ENCODE measurements around the gene WDR89.
"Not testable (repeated sequence)": the region's sequence is repeated elsewhere in the genome, so short reads cannot be mapped to it uniquely, and the experiment has no call there.

WDR89 gene, protein sequence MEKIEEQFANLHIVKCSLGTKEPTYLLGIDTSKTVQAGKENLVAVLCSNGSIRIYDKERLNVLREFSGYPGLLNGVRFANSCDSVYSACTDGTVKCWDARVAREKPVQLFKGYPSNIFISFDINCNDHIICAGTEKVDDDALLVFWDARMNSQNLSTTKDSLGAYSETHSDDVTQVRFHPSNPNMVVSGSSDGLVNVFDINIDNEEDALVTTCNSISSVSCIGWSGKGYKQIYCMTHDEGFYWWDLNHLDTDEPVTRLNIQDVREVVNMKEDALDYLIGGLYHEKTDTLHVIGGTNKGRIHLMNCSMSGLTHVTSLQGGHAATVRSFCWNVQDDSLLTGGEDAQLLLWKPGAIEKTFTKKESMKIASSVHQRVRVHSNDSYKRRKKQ

DNA sequence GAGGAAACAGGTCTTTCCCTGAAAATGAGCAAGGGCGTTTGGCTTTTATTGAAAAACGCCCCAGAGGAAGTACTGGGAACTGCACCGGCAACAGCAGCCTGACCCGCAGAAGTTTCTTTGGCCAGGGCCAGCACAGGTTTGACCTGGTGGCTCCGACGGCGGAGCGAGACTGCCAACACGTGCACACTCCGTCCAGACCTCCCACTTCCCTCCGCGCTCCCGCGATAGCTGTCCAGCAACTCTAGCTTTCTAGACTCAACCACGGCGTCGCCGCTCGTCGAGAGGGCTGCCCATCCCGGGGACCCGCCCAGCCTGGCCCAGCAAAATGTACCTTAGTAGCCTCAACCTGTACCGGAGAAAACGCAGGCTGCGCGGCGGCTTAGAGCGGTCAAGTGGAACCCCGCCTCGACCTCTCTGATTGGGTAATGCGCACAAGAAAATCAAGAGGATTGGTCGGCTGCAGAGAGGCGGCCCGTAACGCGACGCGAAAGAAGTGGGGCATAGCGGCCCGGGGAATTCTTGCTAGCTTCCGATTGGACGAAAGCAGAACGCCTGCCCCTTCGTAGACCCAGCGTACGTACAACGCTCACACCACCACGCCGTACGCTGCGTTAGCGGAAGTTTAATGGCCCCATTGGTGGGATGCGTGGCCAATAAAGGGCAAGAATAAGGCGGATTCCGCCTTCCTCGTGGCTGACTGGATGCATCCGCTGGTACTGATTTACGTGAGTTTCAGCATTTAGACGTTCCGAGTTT, at the start of gene WDR89:
Gene WDR89, minus strand, starts transcription at position 399 of the 756 bp plus-strand sequence. CDS start 41,929 bp downstream, outside the sequence.
- in situ Hi-C loops (cut with MboI; ENCODE audit: low sequenced_read_pairs), result no loop called here

DNA sequence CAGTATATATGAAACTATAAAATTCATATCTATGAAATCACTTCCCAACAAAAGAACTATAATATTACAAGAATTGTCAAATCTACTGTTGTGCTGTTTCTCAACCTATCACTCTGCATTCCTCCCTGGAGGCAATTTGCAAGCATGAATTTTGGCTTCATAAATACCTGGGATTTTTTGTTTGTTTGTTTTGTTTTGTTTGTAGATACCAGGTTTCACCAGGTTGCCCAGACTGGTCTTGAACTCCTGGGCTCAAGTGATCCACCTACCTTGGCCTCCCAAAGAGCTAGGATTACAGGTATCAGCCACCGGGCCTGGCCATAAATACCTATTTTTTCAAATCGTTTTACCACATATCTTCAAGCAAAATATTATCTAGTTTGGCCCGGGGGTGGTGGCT, 47.5 kb upstream of the WDR89 start:
- in situ Hi-C loops (cut with MboI; ENCODE audit: low sequenced_read_pairs), result no loop called here

DNA sequence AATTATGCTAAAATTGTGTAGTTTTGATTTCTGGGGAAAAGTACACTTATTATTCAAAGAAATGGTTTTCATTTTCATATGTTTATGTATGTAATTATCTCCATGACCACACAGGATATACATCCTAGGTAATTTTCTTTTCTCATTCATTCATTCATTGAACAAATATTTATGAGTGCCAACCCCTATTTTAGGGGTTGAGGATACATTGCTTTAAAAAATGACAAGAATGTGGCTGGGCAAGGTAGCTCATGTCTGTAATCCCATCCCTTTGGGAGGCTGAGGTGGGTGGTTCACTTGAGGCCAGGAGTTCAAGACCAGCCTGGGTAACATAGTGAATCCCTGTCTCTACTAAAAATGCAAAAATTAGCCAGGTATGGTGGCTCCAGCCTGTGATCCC, 45.3 kb upstream of the WDR89 start:
- in situ Hi-C loops (cut with MboI; ENCODE audit: low sequenced_read_pairs), result no loop called here

DNA sequence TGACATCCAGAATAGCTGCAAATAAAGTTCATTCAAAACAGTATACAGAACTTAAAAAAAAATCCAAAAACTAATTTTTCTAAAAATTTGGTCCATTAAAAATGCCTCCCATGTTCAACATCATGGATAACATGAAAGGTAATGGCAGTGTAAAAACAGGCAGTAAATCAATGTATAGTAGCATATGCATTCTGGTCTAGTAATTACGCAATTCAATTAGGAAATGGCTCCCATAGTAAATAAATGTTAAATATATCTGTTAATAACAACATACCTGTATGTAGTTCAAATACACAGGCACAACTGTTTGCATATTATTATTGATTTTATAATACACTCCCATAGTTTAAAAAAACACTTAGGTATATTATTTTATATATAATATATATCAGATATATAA, 43.7 kb upstream of the WDR89 start:
- in situ Hi-C loops (cut with MboI; ENCODE audit: low sequenced_read_pairs), result no loop called here

DNA sequence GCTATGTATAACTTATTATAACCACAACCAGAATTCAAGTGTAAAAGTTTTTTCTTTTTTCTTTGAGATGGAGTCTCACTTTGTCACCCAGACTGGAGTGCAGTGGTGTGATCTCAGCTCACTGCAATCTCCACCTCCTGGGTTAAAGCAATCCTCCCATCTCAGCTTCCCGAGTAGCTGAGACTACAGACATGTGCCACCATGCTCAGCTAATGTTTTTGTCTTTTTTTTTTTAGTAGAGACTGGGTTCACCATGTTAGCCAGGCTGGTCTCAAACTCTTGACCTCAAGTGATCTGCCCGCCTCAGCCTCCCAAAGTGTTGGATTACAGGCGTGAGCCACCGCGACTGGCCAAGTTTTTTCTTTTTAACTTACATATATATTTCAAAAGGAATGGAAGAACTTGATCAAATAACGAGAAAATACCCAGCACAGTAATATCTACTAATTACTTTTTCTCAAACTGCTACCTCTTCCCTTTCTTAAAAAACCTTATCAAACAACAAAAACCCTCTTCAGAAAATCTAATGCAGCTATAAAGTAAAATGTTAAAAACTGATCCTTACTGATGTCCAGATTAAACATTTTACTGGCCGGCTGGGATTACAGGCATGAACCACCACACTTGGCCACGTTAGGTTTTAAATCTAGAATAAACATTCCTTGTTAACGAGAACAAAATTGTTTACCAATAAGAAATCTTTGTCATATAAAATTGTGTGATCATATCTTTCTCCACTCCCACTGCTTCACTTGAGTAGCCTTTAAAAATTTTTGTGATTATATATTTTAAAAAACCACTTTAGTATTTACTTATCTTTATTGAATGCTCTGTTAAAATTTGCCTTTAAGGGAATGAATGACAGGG, 41.3 kb upstream of the WDR89 start:
- in situ Hi-C loops (cut with MboI; ENCODE audit: low sequenced_read_pairs), result no loop called here

DNA sequence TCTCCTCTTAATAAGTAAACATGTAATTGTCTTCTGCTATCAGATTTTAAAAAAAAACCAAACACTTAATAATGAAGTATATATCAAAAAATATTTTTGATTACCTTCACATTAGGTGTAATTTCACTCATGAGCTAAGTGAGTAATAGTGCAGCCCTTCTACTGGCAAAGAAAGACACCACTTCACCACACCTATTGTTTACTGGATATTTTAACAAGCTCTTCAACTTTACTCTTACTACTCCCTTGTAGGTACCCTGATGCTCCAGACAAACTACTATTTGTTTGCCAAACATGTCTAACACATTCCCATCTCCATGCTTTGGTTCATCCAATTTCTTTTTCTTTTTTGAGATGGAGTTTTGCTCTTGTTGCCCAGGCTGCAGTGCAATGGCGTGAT, 36.9 kb upstream of the WDR89 start:
- in situ Hi-C loops (cut with MboI; ENCODE audit: low sequenced_read_pairs), result no loop called here

DNA sequence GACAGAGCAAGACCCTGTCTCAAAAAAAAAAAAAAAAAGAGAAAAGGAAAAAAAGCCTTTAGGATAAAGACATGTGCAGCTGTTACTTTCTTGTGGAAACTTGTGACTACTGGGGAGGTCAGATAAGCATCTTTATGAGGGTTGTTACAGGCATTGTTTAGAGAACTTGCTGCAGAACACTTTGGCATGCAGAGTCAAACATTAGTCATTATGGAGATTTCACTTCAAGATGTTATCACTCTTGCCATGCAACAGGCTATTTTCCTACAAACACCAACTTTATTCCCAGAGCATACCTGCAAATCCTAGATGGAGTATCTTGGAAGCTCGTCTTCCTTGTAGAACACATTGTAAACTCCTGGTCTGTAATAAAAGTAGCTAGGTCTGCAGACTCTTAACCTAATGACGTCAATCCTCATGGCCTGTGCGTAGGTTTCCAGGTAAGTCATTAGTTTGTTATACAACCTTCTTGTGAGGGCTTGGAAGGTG, 36.3 kb upstream of the WDR89 start:
- in situ Hi-C loops (cut with MboI; ENCODE audit: low sequenced_read_pairs), result no loop called here

DNA sequence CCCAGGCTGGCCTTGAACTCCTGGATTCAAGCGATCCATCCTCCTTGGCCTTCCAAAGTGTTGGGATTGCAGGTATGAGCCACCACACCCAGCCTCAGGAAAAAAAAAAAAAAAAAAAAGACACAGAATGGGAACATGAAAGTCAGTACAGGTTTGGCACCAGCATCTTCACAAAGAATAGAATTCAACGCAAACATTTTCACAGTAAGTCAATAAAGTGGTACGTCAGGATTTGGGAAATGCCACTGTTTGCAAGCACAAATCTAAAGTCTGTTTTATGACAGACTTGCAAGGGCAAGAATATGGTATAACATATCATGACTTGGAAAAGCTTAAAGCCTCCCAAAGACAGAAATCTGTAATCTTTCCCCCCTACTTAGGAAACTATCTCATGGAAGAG, 34.9 kb upstream of the WDR89 start:
- in situ Hi-C loops (cut with MboI; ENCODE audit: low sequenced_read_pairs), result no loop called here

DNA sequence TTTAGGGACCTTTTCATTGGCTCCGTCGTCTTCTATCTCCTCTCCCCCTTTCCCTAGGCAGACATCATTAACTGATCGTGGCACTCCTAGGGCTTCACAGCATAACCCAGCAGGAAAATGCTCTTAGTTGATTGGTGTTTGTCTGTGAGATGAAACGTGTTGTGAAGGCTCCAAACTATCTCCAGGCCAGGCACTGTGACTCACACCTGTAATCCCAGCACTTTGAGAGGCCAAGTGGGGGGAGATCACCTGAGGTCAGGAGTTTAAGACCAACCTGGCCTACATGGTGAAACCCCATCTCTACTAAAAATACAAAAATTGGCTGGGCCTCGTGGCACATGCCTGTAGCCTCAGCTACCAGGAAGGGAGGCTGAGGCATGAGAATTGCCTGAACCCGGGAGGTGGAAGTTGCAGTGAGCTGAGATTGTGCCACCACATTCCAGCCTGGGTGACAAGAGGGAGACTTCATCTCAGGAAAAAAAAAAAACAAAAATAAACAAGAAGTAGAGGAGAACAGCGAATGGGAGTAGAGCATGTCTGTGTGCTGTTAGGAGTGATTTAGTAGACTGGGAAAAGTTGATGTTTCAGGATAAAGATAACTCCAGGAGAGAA, 32.3 kb upstream of the WDR89 start:
- in situ Hi-C loops (cut with MboI; ENCODE audit: low sequenced_read_pairs), result no loop called here

DNA sequence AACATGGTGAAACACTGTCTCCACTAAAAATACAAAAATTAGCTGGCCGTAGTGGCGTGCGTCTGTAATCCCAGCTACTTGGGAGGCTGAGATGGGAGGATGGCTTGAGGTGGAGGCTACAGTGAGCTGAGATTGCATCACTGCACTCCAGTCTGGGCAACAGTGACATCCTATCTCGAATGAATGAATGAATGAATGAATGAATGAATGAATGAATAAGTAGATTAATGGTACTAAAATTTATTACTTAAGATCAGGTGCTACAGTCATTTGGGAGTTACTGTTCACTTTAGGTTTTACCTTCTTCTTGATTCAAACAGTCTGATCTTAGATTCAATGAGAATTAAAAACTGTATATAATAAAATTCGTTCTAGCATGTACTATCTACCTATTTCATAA, 31.6 kb upstream of the WDR89 start:
- in situ Hi-C loops (cut with MboI; ENCODE audit: low sequenced_read_pairs), result no loop called here

DNA sequence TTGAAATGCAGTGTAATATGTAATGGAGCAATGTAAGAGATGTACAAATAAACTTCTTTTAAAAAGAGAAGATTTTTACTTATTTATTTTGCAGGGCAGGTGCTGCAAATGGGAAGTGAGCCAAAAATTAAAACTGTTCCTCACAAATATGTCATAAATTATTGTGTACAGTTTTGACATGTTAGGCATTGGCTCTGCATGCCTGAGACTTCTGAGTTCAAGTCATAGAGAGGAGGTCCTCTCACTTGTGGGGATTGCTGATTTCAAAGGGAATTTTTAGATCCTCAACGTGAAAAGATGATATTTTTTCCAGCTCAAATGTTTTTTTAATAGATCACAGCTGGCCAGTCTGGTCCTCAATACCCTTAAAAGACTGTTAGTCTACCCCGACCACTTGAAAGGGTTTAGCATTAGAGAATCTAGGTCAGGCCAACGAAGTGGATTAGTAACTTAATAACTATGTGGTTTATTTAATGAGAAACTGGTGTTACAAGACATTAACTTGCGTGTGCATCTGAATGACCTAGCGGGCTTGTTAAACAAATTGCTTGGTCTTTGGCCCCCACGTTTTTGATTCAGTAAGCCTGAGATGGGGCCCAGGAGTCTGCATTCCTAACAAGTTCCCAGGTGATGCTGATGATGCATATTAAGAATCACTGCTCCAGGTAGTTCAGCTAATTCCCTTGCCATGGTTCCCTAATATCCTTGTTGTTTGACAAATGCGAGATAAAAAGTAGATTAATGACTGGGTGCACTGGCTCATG, 30.9 kb upstream of the WDR89 start:
- in situ Hi-C loops (cut with MboI; ENCODE audit: low sequenced_read_pairs), result no loop called here

DNA sequence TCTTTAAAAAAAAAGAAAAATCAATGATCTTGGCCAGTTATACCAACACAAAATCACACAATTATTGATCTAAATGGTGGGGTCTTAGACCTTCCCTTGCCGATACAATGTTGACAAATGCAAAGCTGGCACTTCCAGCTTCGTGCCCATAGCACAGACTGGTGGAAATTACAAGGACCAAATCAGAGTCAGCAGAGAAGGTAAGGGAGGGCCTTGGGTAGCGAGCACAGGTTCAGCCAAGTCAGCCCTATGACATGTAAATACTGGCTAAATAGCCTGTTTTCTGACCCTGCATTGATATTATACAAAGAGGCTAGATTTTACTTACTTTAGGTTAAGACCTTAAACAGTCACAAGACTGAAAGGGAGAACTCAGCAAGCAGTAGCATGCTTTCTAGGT, 30.3 kb upstream of the WDR89 start:
- in situ Hi-C loops (cut with MboI; ENCODE audit: low sequenced_read_pairs), result no loop called here

DNA sequence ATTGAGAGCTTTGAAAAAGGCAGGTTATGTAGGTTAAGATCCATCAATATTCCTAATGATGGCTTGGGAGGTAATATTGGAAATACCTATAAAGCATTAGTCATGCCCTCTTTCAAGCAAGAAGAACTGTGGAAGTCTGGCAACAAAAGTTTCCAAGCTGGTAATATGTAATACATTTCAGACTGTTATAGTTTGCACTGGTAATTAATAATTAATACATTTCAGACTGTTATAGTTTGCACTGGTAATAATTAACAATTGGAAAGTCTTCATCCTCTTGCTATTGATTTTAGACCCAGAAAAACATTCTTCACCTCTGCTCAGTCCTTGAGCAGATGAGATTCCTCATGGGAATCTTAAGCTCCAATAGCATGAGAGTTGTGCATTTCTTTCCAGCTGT, 29.0 kb upstream of the WDR89 start:
- in situ Hi-C loops (cut with MboI; ENCODE audit: low sequenced_read_pairs), result no loop called here

DNA sequence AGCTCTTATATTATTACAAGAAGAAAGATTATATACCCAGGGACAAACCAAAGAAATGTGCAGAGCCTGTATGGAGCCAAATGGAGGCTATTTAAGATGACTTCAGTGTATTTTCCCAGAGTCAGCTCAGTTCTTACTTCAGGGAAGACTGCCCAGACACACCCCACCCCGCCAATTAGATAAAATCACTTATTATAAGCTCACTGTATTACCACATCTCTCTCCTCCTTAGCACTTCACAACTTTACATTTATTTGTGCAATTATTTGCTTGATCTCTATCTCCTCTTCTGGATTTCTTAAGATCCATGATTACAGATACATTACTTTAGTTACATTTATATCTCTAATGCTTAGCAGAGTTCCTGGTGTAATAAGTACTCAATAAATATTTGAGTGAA, 24.7 kb upstream of the WDR89 start:
- in situ Hi-C loops (cut with MboI; ENCODE audit: low sequenced_read_pairs), result no loop called here

DNA sequence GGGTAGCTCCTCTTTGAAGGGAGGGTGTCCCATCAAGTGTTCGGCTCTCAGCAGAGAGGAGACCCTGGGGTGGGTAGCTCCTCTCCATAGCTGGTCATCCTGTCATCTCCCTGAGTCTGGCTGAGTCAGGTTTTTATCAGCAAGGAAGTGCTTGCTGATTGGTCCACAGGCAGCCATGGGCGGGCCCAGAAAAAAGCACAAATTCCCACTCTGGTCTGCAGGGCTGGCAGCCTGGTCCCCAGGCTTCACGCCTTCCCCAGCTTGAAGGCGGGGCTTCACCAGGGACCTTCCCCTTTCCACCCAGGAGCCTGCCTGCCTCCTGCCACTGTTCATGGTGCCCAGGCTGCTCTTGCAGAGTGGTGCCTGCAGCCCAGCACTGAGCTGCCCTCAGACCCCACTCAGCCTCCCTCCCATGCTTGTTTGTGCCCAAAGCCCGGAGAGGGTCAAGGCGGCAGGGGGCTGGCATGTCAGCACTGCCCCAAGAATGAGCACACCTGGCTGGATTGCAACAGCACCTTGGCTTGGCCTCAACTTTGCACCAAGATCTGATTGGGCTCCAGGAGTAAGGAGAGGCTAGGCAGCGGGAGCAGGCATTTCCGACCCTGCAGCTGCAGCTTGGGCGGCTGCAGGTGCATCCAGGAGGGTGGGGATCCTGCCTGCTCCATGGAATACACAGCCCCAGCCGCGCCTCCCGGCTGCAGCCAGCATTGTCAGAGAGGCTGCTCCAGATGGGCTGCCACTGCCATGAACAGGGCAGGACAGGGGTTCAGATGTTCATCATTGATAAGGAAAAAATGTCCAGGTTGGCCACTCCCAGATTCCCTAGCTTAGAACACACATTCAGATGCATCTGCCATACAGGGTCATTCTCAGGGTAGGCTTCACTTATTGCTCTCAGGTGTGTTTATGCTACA, 22.0 kb upstream of the WDR89 start:
- in situ Hi-C loops (cut with MboI; ENCODE audit: low sequenced_read_pairs), result no loop called here

DNA sequence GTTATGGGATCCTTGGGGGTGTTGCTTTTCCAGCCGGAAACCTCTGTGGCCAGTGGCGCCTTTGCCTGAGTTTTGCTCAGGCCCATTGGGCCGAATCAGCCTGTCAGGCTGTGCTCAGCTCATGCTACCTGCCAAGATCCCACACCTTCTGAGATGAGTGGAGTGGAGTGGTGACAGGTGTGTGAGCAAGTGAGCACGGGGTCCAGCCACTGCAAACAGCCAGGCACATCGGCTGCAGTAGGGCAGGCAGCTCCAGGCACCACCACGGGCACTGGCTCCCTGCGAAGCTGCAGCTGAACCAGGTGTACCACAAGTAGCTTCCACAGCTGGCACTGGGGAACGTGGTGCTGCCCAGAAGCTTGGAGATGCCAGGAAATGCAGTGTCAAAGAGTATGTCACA, 21.1 kb upstream of the WDR89 start:
- in situ Hi-C loops (cut with MboI; ENCODE audit: low sequenced_read_pairs), result no loop called here

DNA sequence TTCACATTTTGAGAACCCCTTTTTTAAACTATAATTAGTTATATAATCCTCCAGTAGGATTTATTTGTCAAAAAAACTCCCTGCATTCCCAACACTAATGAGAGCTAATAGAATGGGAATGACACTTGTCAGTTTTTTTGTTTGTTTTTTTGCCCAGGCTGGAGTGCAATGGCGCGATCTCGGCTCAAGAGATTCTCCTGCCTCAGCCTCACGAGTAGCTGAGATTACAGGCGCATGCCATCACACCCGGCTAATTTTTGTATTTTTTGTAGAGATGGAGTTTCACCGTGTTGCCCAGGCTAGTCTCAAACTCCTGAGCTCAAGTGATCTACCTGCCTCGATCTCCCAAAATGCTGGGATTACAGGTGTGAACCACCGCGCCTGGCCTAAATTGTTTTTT, 20.2 kb upstream of the WDR89 start:
- in situ Hi-C loops (cut with MboI; ENCODE audit: low sequenced_read_pairs), result not testable (repeated sequence)

DNA sequence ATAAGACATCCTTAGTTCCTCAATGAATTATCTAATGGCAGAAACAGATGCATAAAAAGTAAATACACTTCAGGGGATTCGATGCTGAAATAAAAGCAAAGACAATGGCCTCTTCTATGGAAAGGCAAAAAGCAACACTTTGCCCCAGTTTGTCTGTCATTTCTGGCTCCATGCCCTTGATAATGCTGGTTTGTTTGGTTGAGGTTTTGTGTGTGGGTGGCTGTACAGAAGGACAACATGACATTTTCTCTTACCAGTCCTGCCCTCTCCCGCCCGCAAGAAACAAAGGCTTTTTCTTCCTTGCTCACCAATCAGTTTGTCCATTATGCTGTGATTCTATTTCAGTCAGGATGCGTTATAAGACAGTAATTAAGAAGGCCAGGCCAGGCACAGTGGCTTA, 18.1 kb upstream of the WDR89 start:
- in situ Hi-C loops (cut with MboI; ENCODE audit: low sequenced_read_pairs), result no loop called here

DNA sequence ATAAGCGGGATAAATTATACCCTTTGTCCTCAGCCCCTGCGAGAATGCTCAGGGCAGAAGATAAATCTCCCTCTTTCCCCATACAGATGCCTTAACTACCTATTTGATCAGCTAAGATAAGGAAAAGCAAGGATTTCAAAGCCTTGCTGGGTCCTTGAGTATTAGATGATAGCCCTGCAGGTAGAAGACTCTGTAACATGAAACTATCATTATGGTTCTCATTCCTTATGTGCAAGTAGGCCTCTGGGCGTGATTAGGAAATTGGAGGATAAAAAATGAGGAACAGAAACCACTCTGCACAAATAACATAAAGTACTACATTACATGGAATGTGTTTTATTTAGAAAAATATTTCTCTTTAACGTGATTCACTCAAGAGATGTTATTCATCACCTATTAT, 14.5 kb upstream of the WDR89 start:
- in situ Hi-C loops (cut with MboI; ENCODE audit: low sequenced_read_pairs), result no loop called here

Measured in hTERT RPE-1 (cell line).